Esophagus mucosa (tissue), 1 donor: ENCODE measurements around the gene SH3BP4. TPM values are rescaled to one million over a fixed set of nuclear protein-coding genes. Genes with fewer than 3 reads are reported as not detected.

Experiments used
- ATAC-seq: fragments of 200-7000 bp; cut with Tn5 transposase; one replicate; pipeline ENCODE4 v1.9.1; 2020
- total RNA-seq: library from RNA; stranded (reverse); gene quantifications from one replicate; pipeline ENCODE4 v1.2.4, GENCODE V29; 2023
- donor health status: DM: yes; HTN: yes; CAD: no.

SH3BP4 gene
- total RNA-seq, 1 donor from 2014 or later: 10.7 TPM

GRCh38 chr2:234985608-234986245, 33.9 kb downstream of the SH3BP4 start:
- ATAC-seq: no peak

DNA sequence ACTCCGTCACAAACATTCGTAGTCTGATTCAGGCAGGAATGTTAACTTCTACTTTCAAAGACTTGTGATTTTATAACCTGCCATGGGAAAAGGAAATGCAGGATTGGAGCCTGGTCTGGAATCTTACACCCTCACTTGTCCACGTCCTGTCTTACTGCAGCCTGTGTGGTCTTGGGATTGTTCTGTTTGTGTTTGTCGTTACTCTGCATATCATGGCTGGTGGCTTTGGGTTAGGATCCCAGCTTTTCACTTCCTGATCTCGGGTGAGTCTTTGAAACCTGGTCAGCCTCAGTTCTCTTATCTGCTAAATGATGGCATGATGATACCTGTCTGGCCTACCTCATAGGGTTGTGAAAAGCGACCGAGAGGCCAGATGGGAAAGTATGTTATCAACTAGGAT, 34.6 kb downstream of the SH3BP4 start:
- no peak for ATAC-seq

GRCh38 chr2:234986876-234987720, 35.3 kb downstream of the SH3BP4 start:
- no peak for ATAC-seq

DNA sequence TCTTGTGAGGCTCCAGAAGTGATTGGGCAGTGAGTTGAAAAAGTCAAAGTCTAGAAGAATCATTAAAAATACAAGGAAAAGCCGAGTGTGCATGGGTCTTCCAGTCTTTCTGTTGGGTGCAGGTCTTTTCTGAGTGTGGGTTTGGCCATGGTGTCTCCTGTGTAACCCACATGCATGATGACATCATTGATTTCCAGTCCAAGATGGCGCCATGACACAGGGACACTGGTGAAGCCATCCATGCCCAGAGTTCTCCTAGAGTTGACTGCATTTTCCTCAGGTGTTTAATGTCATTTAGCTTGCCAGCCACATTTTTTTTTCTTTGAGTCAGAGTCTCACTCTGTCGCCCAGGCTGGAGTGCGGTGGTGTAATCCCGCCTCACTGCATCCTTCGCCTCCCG, 35.9 kb downstream of the SH3BP4 start:
- no peak for ATAC-seq

GRCh38 chr2:234988491-234988890, 36.7 kb downstream of the SH3BP4 start:
- ATAC-seq: no peak

- peak; percentile 50 for ATAC-seq
Observed at GRCh38 chr2:234989183-234989701, 37.4 kb downstream of the SH3BP4 start.

- no peak for ATAC-seq
Observed at GRCh38 chr2:234990300-234990699, 38.5 kb downstream of the SH3BP4 start.

DNA sequence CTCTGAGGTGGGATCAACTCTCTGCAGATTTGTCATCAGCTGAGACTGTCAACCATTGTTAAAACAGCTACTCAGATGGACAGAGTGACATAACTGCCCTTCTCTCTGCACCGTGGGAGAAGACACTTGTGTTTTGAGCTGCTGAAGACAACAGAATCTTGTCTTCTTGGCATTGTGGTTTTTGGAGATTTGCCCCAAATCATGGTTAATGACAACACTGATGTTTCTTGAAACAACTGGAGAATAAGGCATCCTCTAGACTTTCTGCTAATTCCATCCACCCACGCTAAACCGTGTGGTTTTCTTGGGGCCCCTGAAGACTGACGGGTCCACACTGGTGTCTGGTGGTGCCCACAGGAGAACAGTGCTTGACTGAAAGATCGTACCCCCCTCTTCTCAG, 39.5 kb downstream of the SH3BP4 start:
- ATAC-seq: no peak

- no peak for ATAC-seq
Observed at GRCh38 chr2:234991793-234992192, 40.0 kb downstream of the SH3BP4 start.

- no peak for ATAC-seq
Observed at GRCh38 chr2:234992196-234992595, 40.4 kb downstream of the SH3BP4 start.

DNA sequence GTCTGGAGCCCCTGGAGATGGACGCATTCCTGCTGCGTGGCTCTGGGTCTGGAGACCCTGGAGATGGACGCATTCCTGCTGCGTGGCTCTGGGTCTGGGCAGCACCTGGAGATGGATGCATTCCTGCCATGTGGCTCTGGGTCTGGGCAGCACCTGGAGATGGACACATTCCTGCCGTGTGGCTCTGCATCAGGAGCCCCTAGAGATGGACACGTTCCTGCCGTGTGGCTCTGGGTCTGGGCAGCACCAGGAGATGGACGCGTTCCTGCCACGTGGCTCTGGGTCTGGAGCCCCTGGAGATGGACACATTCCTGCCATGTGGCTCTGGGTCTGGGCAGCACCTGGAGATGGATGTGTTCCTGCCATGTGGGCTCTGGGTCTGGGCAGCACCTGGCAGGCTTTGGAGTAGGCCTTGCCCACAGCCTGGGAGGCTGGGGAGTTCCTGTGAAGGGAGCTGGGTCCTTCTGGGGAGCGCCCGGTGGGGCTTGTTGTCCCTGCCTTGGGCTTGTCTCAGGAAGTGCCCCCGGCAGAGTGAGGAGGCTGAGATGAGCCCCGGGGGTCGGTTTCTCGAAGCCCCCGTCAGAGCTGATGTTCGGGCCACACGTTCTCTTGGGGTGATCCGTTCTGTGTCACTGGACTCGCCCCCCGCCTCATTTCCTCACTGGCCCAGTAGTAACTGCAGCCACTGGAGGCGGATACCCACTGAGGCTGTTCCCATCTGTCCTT, 41.0 kb downstream of the SH3BP4 start:
- ATAC-seq: no peak

DNA sequence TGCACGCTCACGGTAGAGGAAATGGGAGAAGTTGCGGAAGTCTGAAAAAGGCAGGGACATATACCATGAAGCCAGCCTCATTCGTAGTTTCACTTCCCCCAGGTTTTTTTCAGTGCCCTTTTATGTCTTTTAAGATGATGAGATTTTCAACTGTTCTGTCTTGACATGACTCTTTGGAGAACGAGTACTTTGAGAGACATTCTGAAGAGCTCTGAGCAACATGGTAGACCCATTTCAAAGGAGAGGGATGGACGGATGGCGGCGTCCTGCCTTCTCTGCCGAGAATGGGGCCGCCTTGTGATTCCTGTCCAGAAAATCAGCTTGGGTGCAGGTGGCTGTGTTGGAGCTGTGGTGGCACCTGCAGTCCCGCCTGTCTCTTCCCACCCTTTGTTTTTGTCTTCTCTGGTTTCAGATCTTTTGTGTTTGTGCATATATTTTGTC, 41.7 kb downstream of the SH3BP4 start:
- no peak for ATAC-seq

- no peak for ATAC-seq
Observed at GRCh38 chr2:234994438-234995321, 42.9 kb downstream of the SH3BP4 start.

DNA sequence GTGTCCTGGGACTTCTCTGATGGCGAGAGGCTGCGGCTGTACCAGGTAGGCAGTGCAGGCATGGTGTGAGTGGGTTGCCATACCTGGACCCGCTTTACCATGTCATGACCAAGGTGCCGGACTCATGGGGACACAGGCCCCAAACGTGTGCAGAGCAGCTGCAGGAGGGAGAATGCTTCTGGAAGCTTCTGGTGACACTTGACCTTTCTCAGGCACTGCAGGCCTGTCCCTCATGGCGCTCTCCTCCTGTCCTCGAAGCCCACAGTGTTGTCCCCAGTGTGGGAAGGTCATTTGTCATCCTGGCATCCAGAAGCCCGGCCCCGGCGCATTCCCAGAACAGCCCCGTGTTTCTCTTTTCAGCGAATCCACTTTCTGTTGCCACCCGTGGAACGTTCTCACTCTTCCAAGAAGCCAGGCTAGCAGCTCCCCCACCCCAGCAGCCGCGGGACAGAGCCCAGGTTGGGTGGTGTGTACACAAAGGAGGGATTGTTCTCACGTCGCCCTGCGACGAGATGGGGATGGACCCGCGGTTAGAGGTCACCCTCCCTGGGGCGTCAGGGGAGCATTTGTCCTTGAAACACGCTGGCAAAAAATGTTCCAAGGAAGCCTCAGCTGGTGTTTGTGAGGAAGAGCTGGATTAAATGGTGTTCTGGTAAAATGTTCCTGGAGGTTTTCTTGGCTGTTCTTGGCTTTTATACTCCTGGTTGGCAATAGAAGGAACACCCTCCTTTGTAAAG, 43.7 kb downstream of the SH3BP4 start:
- ATAC-seq: no peak

DNA sequence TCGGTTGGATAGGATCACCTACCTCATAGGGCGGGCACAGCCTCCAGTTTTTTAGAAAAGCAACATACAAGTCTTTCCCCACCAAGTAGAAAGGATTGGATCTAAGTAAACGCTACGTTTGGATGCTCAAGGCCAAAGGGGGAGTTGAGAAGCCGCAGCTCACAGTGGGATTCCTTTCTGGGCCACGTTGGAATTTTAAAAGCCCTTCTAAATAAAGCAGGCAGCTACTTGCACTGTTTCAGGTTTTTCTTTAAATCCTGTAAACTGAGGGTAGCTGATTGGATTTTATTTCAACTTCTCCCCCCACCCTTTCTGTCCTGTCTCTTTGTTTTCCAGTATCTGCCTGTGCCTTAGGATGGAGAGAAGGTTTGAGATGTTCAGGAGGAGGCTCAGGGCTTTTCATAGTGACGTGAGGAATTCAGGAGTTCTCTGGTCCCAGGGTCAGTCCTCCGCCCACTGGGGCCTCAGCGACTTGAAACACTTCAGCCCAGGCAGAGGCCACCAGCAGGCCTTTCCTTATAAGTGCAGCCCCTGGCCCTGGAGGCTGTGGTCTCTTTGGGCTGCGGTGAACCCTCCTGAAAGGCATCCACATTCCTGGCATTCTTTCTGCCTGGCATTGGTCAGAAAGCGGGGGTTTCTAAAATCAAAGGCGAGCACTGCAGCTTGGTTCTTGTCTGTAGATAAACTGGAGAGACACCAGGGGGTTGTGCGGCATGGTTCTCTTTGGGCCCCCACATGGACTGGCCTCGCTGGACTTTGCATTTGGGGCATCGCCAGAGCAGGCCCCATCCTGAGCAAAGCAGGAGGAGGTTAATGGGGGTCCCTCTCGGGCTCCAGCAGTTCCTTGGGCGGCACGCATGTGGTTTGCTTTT, 44.5 kb downstream of the SH3BP4 start:
- no peak for ATAC-seq

GRCh38 chr2:234996941-234997270, 45.1 kb downstream of the SH3BP4 start:
- no peak for ATAC-seq

- ATAC-seq: no peak
Observed at GRCh38 chr2:234997389-234997788, 45.6 kb downstream of the SH3BP4 start.

- ATAC-seq: no peak
Observed at GRCh38 chr2:234998404-234999211, 46.8 kb downstream of the SH3BP4 start.

GRCh38 chr2:234999740-235000425, 48.1 kb downstream of the SH3BP4 start:
- ATAC-seq: peak; percentile 27
